Neural cell (in vitro differentiated cells): ENCODE data around the gene ZNF586. TPM values are rescaled to one million over a fixed set of nuclear protein-coding genes. Genes with fewer than 3 reads are reported as not detected.

Experiments
- H2AFZ ChIP-seq: fragments of 200-600, 300-800 bp; sonication (generic), shearing (Covaris generic); 2 replicates; pipeline ENCODE4 v1.6.0; 2014; ENCODE audit warnings: low read depth, mild to moderate bottlenecking, antibody characterized with exemption, low read length, moderate library complexity
- H3F3A ChIP-seq: fragments of 200-600 bp; shearing (Covaris generic); 2 replicates; pipeline ENCODE4 v1.6.1; 2016; ENCODE audit warnings: mild to moderate bottlenecking, moderate library complexity, mixed read lengths, antibody characterized with exemption, low read length; ENCODE audit not compliant: insufficient read depth, poor library complexity, severe bottlenecking
- H3K27ac ChIP-seq: fragments of 200-600, 300-800 bp; sonication (generic), shearing (Covaris generic); 2 replicates; pipeline ENCODE4 v1.5.1; 2014; ENCODE audit warnings: mild to moderate bottlenecking, low read length, moderate library complexity
- H3K27me3 ChIP-seq: fragments of 300-800, 200-600 bp; sonication (generic), shearing (Covaris generic); 2 replicates; pipeline ENCODE4 v1.6.0; 2014; ENCODE audit warnings: mild to moderate bottlenecking, low read depth, low read length, moderate library complexity; ENCODE audit not compliant: insufficient read depth
- H3K36me3 ChIP-seq: fragments of 300-800, 200-600 bp; sonication (generic), shearing (Covaris generic); 2 replicates; pipeline ENCODE4 v1.5.1; 2014; ENCODE audit warnings: mild to moderate bottlenecking, antibody characterized with exemption, low read length, moderate library complexity; ENCODE audit not compliant: insufficient read depth
- H3K4me2 ChIP-seq: fragments of 300-800, 200-600 bp; sonication (generic), shearing (Covaris generic); 2 replicates; pipeline ENCODE4 v1.6.0; 2014; ENCODE audit warnings: mild to moderate bottlenecking, low read length
- H3K4me3 ChIP-seq: fragments of 300-800, 200-600 bp; sonication (generic), shearing (Covaris generic); 2 replicates; pipeline ENCODE4 v1.5.1; 2014; ENCODE audit warnings: mild to moderate bottlenecking, low read length, moderate library complexity
- H3K79me2 ChIP-seq: fragments of 200-600 bp; shearing (Covaris generic); replicated peaks from 2 replicates; pipeline ENCODE4 v1.6.0; 2014; ENCODE audit warnings: mild to moderate bottlenecking, low read length, moderate library complexity; ENCODE audit not compliant: insufficient read depth
- H3K9ac ChIP-seq: fragments of 300-800, 200-600 bp; sonication (generic), shearing (Covaris generic); 2 replicates; pipeline ENCODE4 v1.6.1; 2016; ENCODE audit warnings: mild to moderate bottlenecking, low read length, mixed read lengths
- H3K9me2 ChIP-seq: fragments of 200-600 bp; shearing (Covaris generic); 2 replicates; pipeline ENCODE4 v1.6.1; 2016; ENCODE audit warnings: mild to moderate bottlenecking, low read length, mixed read lengths; ENCODE audit not compliant: insufficient read depth
- H3K9me3 ChIP-seq: fragments of 200-600, 300-800 bp; sonication (generic), shearing (Covaris generic); 2 replicates; pipeline ENCODE4 v1.6.1; 2016; ENCODE audit warnings: mild to moderate bottlenecking, mixed run types, low read length, moderate library complexity, mixed read lengths
- H4K20me1 ChIP-seq: fragments of 200-600 bp; shearing (Covaris generic); 2 replicates; pipeline ENCODE4 v1.6.1; 2016; ENCODE audit warnings: mild to moderate bottlenecking, mixed run types; ENCODE audit not compliant: insufficient read depth
- EP300 ChIP-seq: fragments of 450-650 bp; conservative IDR thresholded peaks from 2 replicates; pipeline ENCODE4 v1.6.1; 2014; ENCODE audit warnings: antibody characterized with exemption, mild to moderate bottlenecking, moderate library complexity; ENCODE audit not compliant: poor library complexity, severe bottlenecking
- EZH2 ChIP-seq: fragments of 200-600, 300-800 bp; shearing (Covaris generic), sonication (generic); IDR thresholded peaks from 2 replicates; pipeline ENCODE4 v1.6.1; 2014; ENCODE audit warnings: antibody characterized with exemption, low read length, borderline replicate concordance, mild to moderate bottlenecking; ENCODE audit not compliant: insufficient read depth, poor library complexity, severe bottlenecking
- MXI1 ChIP-seq: fragments of 450-650 bp; conservative IDR thresholded peaks from 2 replicates; pipeline ENCODE4 v1.6.1; 2014; ENCODE audit warnings: antibody characterized with exemption, mild to moderate bottlenecking; ENCODE audit not compliant: poor library complexity, severe bottlenecking
- POLR2AphosphoS5 ChIP-seq: IDR thresholded peaks from 2 replicates; pipeline ENCODE4 v1.6.1; 2012
- RAD21 ChIP-seq: fragments of 450-650 bp; conservative IDR thresholded peaks from 2 replicates; pipeline ENCODE4 v1.6.1; 2014; ENCODE audit warnings: antibody characterized with exemption, mild to moderate bottlenecking, moderate library complexity
- SMC3 ChIP-seq: fragments of 450-650 bp; conservative IDR thresholded peaks from 2 replicates; pipeline ENCODE4 v1.6.1; 2014; ENCODE audit warnings: antibody characterized with exemption, mild to moderate bottlenecking, moderate library complexity; ENCODE audit not compliant: poor library complexity
- TAF1 ChIP-seq: IDR thresholded peaks from 2 replicates; pipeline ENCODE4 v1.6.1; 2012; ENCODE audit warnings: low read depth
- polyA plus RNA-seq: library from polyadenylated mRNA; depleted of rRNA; stranded (reverse); fragments of >200 nt; gene quantifications from 2 replicates; pipeline ENCODE4 v1.2.3, GENCODE V29; 2014
- TF ChIP-seq, protein P1 (sequence below): IDR thresholded peaks from 2 replicates; pipeline ENCODE4 v1.6.1; 2012; ENCODE audit warnings: borderline replicate concordance
- TF ChIP-seq, protein P2 (sequence below): fragments of 450-650 bp; IDR thresholded peaks from 2 replicates; pipeline ENCODE4 v1.5.1; 2014; ENCODE audit warnings: antibody characterized with exemption, mild to moderate bottlenecking, moderate library complexity; ENCODE audit not compliant: poor library complexity, severe bottlenecking

Gene ZNF586
- polyA plus RNA-seq, 1 donor from 2014 or later: 22.0 TPM

DNA sequence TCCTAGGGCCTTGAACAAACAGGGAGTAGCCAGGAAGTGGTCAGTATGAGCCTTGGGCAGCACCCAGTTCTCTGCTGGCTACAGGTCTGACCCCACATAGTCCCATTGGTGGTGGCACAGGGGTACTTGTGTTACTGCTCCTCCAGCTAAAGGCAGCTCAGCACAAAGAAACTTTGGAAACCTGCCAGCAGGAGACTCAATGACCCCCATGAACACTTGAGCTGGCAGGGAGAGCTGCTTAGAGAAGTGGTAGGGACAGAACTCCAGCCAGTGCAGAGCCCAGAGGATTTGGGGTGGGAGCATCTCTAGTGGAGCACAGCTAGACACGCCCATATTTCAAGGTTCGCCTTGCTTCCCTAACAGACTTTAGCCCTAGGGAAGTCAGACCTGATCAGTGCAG is 10.4 kb upstream of the ZNF586 start:
- Histone ChIP-seq H3K27ac (no peak overlapping the region), H3K79me2 (peaks cover 10% of the 10 kb centered on the region), H4K20me1 (no peaks in the 10 kb centered on the region), H3K4me2 (no peak overlapping the region), H3K36me3 (peaks cover 32% of the 10 kb centered on the region), H2AFZ (no peak overlapping the region), H3F3A (no peaks in the 10 kb centered on the region), H3K9me3 (no peaks in the 10 kb centered on the region), H3K4me3 (no peak overlapping the region), H3K27me3 (no peaks in the 10 kb centered on the region), H3K9ac (no peak overlapping the region), H3K9me2 (no peaks in the 10 kb centered on the region)
- TF ChIP-seq MXI1 (no peak), SMC3 (no peak), POLR2AphosphoS5 (no peak)
- TF ChIP-seq, protein P1, sequence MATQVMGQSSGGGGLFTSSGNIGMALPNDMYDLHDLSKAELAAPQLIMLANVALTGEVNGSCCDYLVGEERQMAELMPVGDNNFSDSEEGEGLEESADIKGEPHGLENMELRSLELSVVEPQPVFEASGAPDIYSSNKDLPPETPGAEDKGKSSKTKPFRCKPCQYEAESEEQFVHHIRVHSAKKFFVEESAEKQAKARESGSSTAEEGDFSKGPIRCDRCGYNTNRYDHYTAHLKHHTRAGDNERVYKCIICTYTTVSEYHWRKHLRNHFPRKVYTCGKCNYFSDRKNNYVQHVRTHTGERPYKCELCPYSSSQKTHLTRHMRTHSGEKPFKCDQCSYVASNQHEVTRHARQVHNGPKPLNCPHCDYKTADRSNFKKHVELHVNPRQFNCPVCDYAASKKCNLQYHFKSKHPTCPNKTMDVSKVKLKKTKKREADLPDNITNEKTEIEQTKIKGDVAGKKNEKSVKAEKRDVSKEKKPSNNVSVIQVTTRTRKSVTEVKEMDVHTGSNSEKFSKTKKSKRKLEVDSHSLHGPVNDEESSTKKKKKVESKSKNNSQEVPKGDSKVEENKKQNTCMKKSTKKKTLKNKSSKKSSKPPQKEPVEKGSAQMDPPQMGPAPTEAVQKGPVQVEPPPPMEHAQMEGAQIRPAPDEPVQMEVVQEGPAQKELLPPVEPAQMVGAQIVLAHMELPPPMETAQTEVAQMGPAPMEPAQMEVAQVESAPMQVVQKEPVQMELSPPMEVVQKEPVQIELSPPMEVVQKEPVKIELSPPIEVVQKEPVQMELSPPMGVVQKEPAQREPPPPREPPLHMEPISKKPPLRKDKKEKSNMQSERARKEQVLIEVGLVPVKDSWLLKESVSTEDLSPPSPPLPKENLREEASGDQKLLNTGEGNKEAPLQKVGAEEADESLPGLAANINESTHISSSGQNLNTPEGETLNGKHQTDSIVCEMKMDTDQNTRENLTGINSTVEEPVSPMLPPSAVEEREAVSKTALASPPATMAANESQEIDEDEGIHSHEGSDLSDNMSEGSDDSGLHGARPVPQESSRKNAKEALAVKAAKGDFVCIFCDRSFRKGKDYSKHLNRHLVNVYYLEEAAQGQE: no peak
- TF ChIP-seq, protein P2, sequence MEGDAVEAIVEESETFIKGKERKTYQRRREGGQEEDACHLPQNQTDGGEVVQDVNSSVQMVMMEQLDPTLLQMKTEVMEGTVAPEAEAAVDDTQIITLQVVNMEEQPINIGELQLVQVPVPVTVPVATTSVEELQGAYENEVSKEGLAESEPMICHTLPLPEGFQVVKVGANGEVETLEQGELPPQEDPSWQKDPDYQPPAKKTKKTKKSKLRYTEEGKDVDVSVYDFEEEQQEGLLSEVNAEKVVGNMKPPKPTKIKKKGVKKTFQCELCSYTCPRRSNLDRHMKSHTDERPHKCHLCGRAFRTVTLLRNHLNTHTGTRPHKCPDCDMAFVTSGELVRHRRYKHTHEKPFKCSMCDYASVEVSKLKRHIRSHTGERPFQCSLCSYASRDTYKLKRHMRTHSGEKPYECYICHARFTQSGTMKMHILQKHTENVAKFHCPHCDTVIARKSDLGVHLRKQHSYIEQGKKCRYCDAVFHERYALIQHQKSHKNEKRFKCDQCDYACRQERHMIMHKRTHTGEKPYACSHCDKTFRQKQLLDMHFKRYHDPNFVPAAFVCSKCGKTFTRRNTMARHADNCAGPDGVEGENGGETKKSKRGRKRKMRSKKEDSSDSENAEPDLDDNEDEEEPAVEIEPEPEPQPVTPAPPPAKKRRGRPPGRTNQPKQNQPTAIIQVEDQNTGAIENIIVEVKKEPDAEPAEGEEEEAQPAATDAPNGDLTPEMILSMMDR: no peak

DNA sequence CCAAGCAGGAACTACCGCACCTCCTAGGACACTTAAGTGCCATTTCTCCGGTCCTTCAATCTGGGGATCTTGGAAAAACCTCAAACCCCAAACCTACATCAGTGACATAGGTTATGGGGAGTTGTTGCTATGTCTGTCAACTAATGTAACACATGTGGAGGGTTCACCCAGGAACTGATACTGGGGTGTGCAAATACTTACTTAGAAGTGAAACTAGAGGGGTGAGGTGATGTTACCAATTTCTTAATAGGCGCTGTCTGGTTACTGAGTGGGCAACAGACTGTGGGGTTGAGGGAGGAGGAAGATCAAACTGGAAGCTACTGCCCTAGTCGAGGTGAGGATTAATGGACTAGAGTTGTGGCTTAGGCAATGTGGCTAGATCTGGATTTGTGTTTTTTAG is 1.9 kb downstream of the ZNF586 start:
- Histone ChIP-seq H3K36me3 (peaks cover 3% of the 10 kb centered on the region), H3K4me3 (no peak overlapping the region), H3K4me2 (no peak overlapping the region)

More for the DNA sequence above, 1.9 kb downstream of the ZNF586 start:
- Histone ChIP-seq H3F3A (no peaks in the 10 kb centered on the region), H3K9ac (no peak overlapping the region), H3K27ac (no peak overlapping the region), H3K9me2 (no peaks in the 10 kb centered on the region), H2AFZ (no peak overlapping the region), H3K27me3 (no peaks in the 10 kb centered on the region), H4K20me1 (no peaks in the 10 kb centered on the region), H3K9me3 (no peaks in the 10 kb centered on the region), H3K79me2 (peaks cover 54% of the 10 kb centered on the region)
- TF ChIP-seq POLR2AphosphoS5: no peak
- TF ChIP-seq, protein P1: no peak
- TF ChIP-seq MXI1: no peak
- no peak for TF ChIP-seq EZH2
- TF ChIP-seq EP300: no peak
- TF ChIP-seq, protein P2: no peak
- TF ChIP-seq RAD21: no peak
- TF ChIP-seq TAF1: no peak
